Measurements from ENCODE around the gene MYO5A.

The MYO5A gene

GRCh38 chr15:52350423-52350822, 178.3 kb downstream of the MYO5A start:
- Mint-ChIP-seq H3K9me3 (no peaks in the 10 kb centered on the region), H3K4me1 (no peaks in the 10 kb centered on the region), H3K36me3 (ENCODE audit: low read depth) (peaks cover 22% of the 10 kb centered on the region), H3K4me3 (no peak overlapping the region), H3K27me3 (ENCODE audit: low read depth) (no peaks in the 10 kb centered on the region), H3K27ac (no peak overlapping the region)
- no peak for TF ChIP-seq CTCF (IDR thresholded peaks at IDR 0.05; ENCODE audit: unreplicated experiment in 3 of 3)

GRCh38 chr15:52349052-52349700, 179.5 kb downstream of the MYO5A start:
- no peaks in the 10 kb centered on the region for H3K9me3 Mint-ChIP-seq
- H3K36me3 Mint-ChIP-seq (ENCODE audit: low read depth), result peaks cover 22% of the 10 kb centered on the region
- no peak overlapping the region for H3K4me3 Mint-ChIP-seq
- no peaks in the 10 kb centered on the region for H3K4me1 Mint-ChIP-seq
- H3K27me3 Mint-ChIP-seq (ENCODE audit: low read depth), result no peaks in the 10 kb centered on the region
- no peak overlapping the region for H3K27ac Mint-ChIP-seq
- no peak for TF ChIP-seq CTCF (IDR thresholded peaks at IDR 0.05; ENCODE audit: unreplicated experiment in 3 of 3)

GRCh38 chr15:52348056-52348745, 180.5 kb downstream of the MYO5A start:
- H3K27me3 Mint-ChIP-seq (ENCODE audit: low read depth), result no peaks in the 10 kb centered on the region
- H3K4me3 Mint-ChIP-seq, result no peak overlapping the region
- no peak overlapping the region for H3K27ac Mint-ChIP-seq

GRCh38 chr15:52344592-52344991, 184.1 kb downstream of the MYO5A start:
- Mint-ChIP-seq H3K4me3 (no peak overlapping the region), H3K9me3 (no peaks in the 10 kb centered on the region), H3K27ac (no peak overlapping the region), H3K4me1 (peaks cover 6% of the 10 kb centered on the region), H3K27me3 (ENCODE audit: low read depth) (peaks cover 4% of the 10 kb centered on the region), H3K36me3 (ENCODE audit: low read depth) (peaks cover 3% of the 10 kb centered on the region)
- no peak for TF ChIP-seq CTCF (IDR thresholded peaks at IDR 0.05; ENCODE audit: unreplicated experiment in 3 of 3)

More at GRCh38 chr15:52348056-52348745, 180.5 kb downstream of the MYO5A start:
- no peak for TF ChIP-seq CTCF (IDR thresholded peaks at IDR 0.05; ENCODE audit: unreplicated experiment in 3 of 3)
- Mint-ChIP-seq H3K9me3 (no peaks in the 10 kb centered on the region), H3K4me1 (no peaks in the 10 kb centered on the region), H3K36me3 (ENCODE audit: low read depth) (peaks cover 22% of the 10 kb centered on the region)

GRCh38 chr15:52343831-52344230, 184.8 kb downstream of the MYO5A start:
- H3K36me3 Mint-ChIP-seq (ENCODE audit: low read depth), result no peaks in the 10 kb centered on the region
- H3K4me1 Mint-ChIP-seq, result peaks cover 6% of the 10 kb centered on the region
- H3K27me3 Mint-ChIP-seq (ENCODE audit: low read depth), result peaks cover 4% of the 10 kb centered on the region
- no peak overlapping the region for H3K4me3 Mint-ChIP-seq
- TF ChIP-seq CTCF (IDR thresholded peaks at IDR 0.05; ENCODE audit: unreplicated experiment in 3 of 3), result no peak
- no peak overlapping the region for H3K27ac Mint-ChIP-seq
- no peaks in the 10 kb centered on the region for H3K9me3 Mint-ChIP-seq

GRCh38 chr15:52340093-52340492, 188.6 kb downstream of the MYO5A start:
- Mint-ChIP-seq H3K27ac (peak overlapping the region in 2 of 3 experiments; percentile 25 to 41), H3K9me3 (no peaks in the 10 kb centered on the region), H3K36me3 (ENCODE audit: low read depth) (no peaks in the 10 kb centered on the region), H3K27me3 (ENCODE audit: low read depth) (peaks cover 4% of the 10 kb centered on the region), H3K4me3 (no peak overlapping the region), H3K4me1 (peaks cover 24% of the 10 kb centered on the region)
- TF ChIP-seq CTCF (IDR thresholded peaks at IDR 0.05; ENCODE audit: unreplicated experiment in 3 of 3), result no peak

Data from nephron (organoid).